CD4-positive, alpha-beta memory T cell (primary cell): ENCODE measurements around the gene ACLY. TPM values are rescaled to one million over a fixed set of nuclear protein-coding genes. Genes with fewer than 3 reads are reported as not detected.

Source experiments
- CTCF ChIA-PET: fragments of 350-600 bp; sonication (Branson Sonifier 250); formaldehyde crosslinking; loops from one replicate; lab custom pipeline; 2021; ENCODE audit warnings: inconsistent platforms; ENCODE audit not compliant: partially characterized antibody; lab: Charles Lee
- POLR2A ChIA-PET: fragments of 350-600 bp; sonication (Branson Sonifier 250); formaldehyde crosslinking; loops from one replicate; lab custom pipeline; 2021; ENCODE audit not compliant: partially characterized antibody; lab: Charles Lee
- DNase-seq, 5 donors: peaks; one replicate each; pipeline versions ENCODE4 v3.0.0 to v3.0.0-alpha.2; 2020 to 2022; ENCODE audit warnings: mixed read lengths in 1 of 5
- H3K27ac ChIP-seq: one replicate; pipeline ENCODE4 v1.7.0; 2013; ENCODE audit warnings: low read depth, low read length
- H3K27me3 ChIP-seq: 2 replicates; pipeline ENCODE4 v1.7.0; 2013; ENCODE audit warnings: mild to moderate bottlenecking, low read length, moderate library complexity; ENCODE audit not compliant: insufficient read depth
- H3K36me3 ChIP-seq: 2 replicates; pipeline ENCODE4 v1.7.0; 2013; ENCODE audit warnings: mild to moderate bottlenecking, low read length, moderate library complexity; ENCODE audit not compliant: insufficient read depth
- H3K4me1 ChIP-seq: 2 replicates; pipeline ENCODE4 v1.7.0; 2013; ENCODE audit warnings: mild to moderate bottlenecking, low read length, moderate library complexity; ENCODE audit not compliant: insufficient read depth
- H3K4me3 ChIP-seq, 2 donors: one replicate each; pipeline ENCODE4 v1.7.0; 2013; ENCODE audit warnings: low read length in 2 of 2, mild to moderate bottlenecking in 1 of 2
- H3K9me3 ChIP-seq, 2 donors: one replicate each; pipeline ENCODE4 v1.7.0; 2013; ENCODE audit warnings: low read length in 2 of 2, control low read depth in 1 of 2; ENCODE audit not compliant: control insufficient read depth in 1 of 2
- H3K27ac Mint-ChIP-seq, 7 donors: one replicate each; pipeline ENCODE4 v1.8.0; 2020 to 2021; ENCODE audit warnings: mixed read lengths in 7 of 7, mild to moderate bottlenecking in 6 of 7, inconsistent platforms in 3 of 7, moderate library complexity in 3 of 7
- H3K27me3 Mint-ChIP-seq, 2 donors: one replicate each; pipeline ENCODE4 v1.8.0; 2020 to 2021; ENCODE audit warnings: mixed read lengths in 2 of 2
- H3K36me3 Mint-ChIP-seq, 2 donors: one replicate each; pipeline ENCODE4 v1.8.0; 2020 to 2021; ENCODE audit warnings: mixed read lengths in 2 of 2, inconsistent platforms in 1 of 2, mild to moderate bottlenecking in 1 of 2
- H3K4me1 Mint-ChIP-seq, 4 donors: one replicate each; pipeline ENCODE4 v1.8.0; 2020 to 2021; ENCODE audit warnings: mixed read lengths in 4 of 4, mild to moderate bottlenecking in 1 of 4
- H3K4me3 Mint-ChIP-seq, 8 donors: one replicate each; pipeline ENCODE4 v1.8.0; 2020 to 2021; ENCODE audit warnings: mixed read lengths in 8 of 8, mild to moderate bottlenecking in 7 of 8, moderate library complexity in 6 of 8, inconsistent platforms in 3 of 8
- H3K9me3 Mint-ChIP-seq, 8 donors: one replicate each; pipeline ENCODE4 v1.8.0; 2020 to 2021; ENCODE audit warnings: mixed read lengths in 8 of 8, mild to moderate bottlenecking in 5 of 8, inconsistent platforms in 3 of 8, moderate library complexity in 1 of 8
- intact Hi-C: fragments of 100-400 bp; cut with micrococcal nuclease; formaldehyde crosslinking; loops from one replicate; pipeline ENCODE4 v1.15.1; 2023
- polyA plus RNA-seq, 2 donors: library from polyadenylated mRNA; unstranded; fragments of 300-500 nt; fragmentation: Illumina TruSeq; gene quantifications; one replicate each; pipeline ENCODE4 v1.2.3, GENCODE V29; 2021
- total RNA-seq, 2 experiments: library from RNA; stranded (reverse); gene quantifications; one replicate each; pipeline ENCODE4 v1.2.3, GENCODE V29; 2021

Gene ACLY
- total and polyA plus RNA-seq, 4 experiments from 2014 or later, result 58.7 to 88.5 (median 78.3) TPM

DNA sequence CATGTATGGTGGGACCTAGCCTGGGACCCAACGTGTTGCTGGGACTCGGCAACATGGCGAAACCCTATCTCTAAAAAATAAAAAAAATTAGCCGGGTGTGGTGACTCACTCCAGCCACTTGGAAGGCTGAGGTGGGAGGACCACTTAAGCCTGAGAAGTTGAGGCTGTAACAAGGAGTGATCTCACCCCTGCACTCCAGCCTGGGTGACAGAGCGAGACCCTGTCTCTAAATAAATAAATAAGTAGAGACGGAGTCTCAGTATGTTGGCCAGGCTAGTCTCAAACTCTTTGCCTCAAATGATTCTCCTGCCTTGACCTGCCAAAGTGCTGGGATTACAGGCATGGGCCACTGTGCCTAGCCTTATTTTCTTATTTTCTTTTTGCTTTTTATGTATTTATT lies 37.8 kb upstream of the ACLY start:
- Mint-ChIP-seq H3K9me3 (no peaks in the 10 kb centered on the region), H3K27ac (no peak overlapping the region), H3K36me3 (no peaks in the 10 kb centered on the region), H3K27me3 (no peaks in the 10 kb centered on the region), H3K4me3 (no peak overlapping the region), H3K4me1 (no peaks in the 10 kb centered on the region)
- no peak for DNase-seq
- intact Hi-C loops, result no loop called here
- CTCF ChIA-PET, result interaction anchor here (1.5 kb wide), 1 partner anchor 110 kb away, joined by 5 read pairs; no protein-coding TSS in a partner anchor
- no peaks in the 10 kb centered on the region for H3K9me3 ChIP-seq
- H3K27ac ChIP-seq, result no peak overlapping the region
- H3K27me3 ChIP-seq, result no peaks in the 10 kb centered on the region
- no peak overlapping the region for H3K4me3 ChIP-seq
- no peaks in the 10 kb centered on the region for H3K36me3 ChIP-seq
- POLR2A ChIA-PET, result no interaction called here
- H3K4me1 ChIP-seq, result no peaks in the 10 kb centered on the region

DNA sequence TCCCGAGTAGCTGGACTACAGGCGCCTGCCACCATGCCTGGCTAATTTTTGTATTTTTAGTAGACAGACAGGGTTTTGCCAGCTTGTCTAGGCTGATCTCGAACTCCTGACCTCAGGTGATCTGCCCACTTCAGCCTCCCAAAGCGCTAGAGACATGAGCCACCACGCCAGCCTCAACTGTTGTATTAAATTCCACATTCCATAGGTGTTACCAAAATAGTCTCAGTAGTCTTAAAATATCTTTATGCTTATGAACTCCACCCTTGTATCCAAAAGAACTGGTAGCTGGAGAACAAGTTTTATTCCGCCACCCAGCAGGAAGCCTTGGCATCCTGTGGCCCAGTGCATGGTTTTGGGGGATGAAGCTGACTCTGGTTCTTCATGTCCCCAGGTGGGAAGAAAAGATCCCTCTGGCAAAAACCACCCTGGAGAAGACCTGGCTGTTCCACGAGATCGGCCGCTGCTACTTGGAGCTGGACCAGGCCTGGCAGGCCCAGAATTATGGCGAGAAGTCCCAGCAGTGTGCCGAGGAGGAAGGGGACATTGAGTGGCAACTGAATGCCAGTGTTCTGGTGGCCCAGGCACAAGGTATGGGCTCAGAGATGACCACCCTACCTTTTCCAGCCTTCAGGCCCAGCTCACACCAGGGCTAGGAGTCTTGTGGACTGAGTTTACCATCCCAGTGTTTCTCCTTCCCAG lies 30.2 kb upstream of the ACLY start:
- no peak overlapping the region for H3K27ac ChIP-seq
- no peaks in the 10 kb centered on the region for H3K36me3 ChIP-seq
- intact Hi-C loops, result no loop called here
- H3K9me3 Mint-ChIP-seq, result no peaks in the 10 kb centered on the region
- H3K9me3 ChIP-seq, result no peaks in the 10 kb centered on the region
- POLR2A ChIA-PET, result no interaction called here
- H3K27me3 Mint-ChIP-seq, result no peaks in the 10 kb centered on the region
- no peaks in the 10 kb centered on the region for H3K36me3 Mint-ChIP-seq
- H3K4me1 ChIP-seq, result no peaks in the 10 kb centered on the region
- H3K27ac Mint-ChIP-seq, result no peak overlapping the region
- H3K27me3 ChIP-seq, result no peaks in the 10 kb centered on the region
- CTCF ChIA-PET, result no interaction called here
- no peaks in the 10 kb centered on the region for H3K4me1 Mint-ChIP-seq
- H3K4me3 ChIP-seq, result no peak overlapping the region
- DNase-seq, result no peak
- no peak overlapping the region for H3K4me3 Mint-ChIP-seq

- CTCF ChIA-PET, result interaction anchor here (0.6 kb wide), 1 partner anchor 16 kb away, joined by 4 read pairs; no protein-coding TSS in a partner anchor
- peak overlapping the region in 1 of 7 donors; percentile 48 for H3K27ac Mint-ChIP-seq
- H3K36me3 Mint-ChIP-seq, result no peaks in the 10 kb centered on the region
- H3K4me3 ChIP-seq, result no peak overlapping the region
- no peaks in the 10 kb centered on the region for H3K9me3 Mint-ChIP-seq
- DNase-seq, result no peak
- H3K27me3 Mint-ChIP-seq, result no peaks in the 10 kb centered on the region
- no peaks in the 10 kb centered on the region for H3K9me3 ChIP-seq
- intact Hi-C loops, result no loop called here
- H3K27me3 ChIP-seq, result no peaks in the 10 kb centered on the region
- no peak overlapping the region for H3K27ac ChIP-seq
- H3K36me3 ChIP-seq, result no peaks in the 10 kb centered on the region
- H3K4me3 Mint-ChIP-seq, result no peak overlapping the region
- H3K4me1 Mint-ChIP-seq, result no peaks in the 10 kb centered on the region
- POLR2A ChIA-PET, result no interaction called here
- H3K4me1 ChIP-seq, result no peaks in the 10 kb centered on the region
Observed at GRCh38 chr17:41944943-41945342, 26.2 kb upstream of the ACLY start.

GRCh38 chr17:41943492-41943891 lies 24.7 kb upstream of the ACLY start:
- intact Hi-C loops, result no loop called here
- H3K4me3 ChIP-seq, result no peak overlapping the region
- CTCF ChIA-PET, result no interaction called here

DNA sequence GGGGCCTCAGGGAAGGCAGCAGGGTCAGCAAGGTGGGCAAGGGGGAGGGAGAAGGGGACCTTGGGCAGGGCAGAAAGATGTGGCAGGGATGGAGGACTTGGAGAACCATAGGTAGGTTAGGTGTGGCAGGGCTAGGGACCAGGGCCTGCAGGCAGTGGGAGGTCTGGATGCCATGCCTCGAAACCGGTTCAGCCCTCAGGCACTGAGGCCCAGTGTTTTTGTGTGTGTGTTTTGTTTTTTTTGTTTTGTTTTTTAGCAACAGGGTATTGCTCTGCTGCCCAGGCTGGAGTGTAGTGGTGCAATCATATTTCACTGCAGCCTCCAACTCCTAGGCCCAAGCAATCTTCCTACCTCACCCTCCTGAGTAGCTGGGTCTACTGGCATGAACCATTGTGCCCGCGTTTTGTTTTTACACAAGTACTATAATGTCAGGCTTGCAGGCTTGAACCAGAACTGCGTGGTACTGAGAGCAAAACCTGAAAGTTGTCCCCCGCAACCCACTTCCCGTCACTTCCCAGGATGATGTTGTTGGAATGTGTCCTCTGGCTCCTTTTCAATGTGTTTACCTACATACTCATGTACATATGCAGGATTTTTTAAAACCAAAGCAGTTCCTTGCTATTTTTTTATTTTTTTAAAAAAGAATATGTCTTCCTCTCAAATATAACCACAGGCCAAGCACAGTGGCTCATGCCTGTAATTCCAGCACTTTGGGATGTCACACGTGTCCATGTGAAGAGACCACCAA lies 24.0 kb upstream of the ACLY start:
- no peaks in the 10 kb centered on the region for H3K27me3 ChIP-seq
- ChIA-PET POLR2A (no interaction called here), CTCF (no interaction called here)
- no peaks in the 10 kb centered on the region for H3K4me1 ChIP-seq
- intact Hi-C loops, result no loop called here
- H3K36me3 ChIP-seq, result no peaks in the 10 kb centered on the region
- Mint-ChIP-seq H3K4me3 (no peak overlapping the region), H3K27me3 (no peaks in the 10 kb centered on the region), H3K4me1 (no peaks in the 10 kb centered on the region), H3K36me3 (no peaks in the 10 kb centered on the region), H3K9me3 (no peaks in the 10 kb centered on the region), H3K27ac (no peak overlapping the region)
- H3K9me3 ChIP-seq, result no peaks in the 10 kb centered on the region
- no peak overlapping the region for H3K4me3 ChIP-seq
- DNase-seq, result no peak
- no peak overlapping the region for H3K27ac ChIP-seq

More at GRCh38 chr17:41943492-41943891, 24.7 kb upstream of the ACLY start:
- Histone ChIP-seq H3K4me1 (no peaks in the 10 kb centered on the region), H3K27ac (no peak overlapping the region), H3K9me3 (no peaks in the 10 kb centered on the region), H3K27me3 (no peaks in the 10 kb centered on the region), H3K36me3 (no peaks in the 10 kb centered on the region)
- no peaks in the 10 kb centered on the region for H3K27me3 Mint-ChIP-seq
- no peak overlapping the region for H3K27ac Mint-ChIP-seq
- no peak overlapping the region for H3K4me3 Mint-ChIP-seq
- no peaks in the 10 kb centered on the region for H3K4me1 Mint-ChIP-seq
- no peak for DNase-seq
- POLR2A ChIA-PET, result no interaction called here
- no peaks in the 10 kb centered on the region for H3K9me3 Mint-ChIP-seq
- H3K36me3 Mint-ChIP-seq, result no peaks in the 10 kb centered on the region

DNA sequence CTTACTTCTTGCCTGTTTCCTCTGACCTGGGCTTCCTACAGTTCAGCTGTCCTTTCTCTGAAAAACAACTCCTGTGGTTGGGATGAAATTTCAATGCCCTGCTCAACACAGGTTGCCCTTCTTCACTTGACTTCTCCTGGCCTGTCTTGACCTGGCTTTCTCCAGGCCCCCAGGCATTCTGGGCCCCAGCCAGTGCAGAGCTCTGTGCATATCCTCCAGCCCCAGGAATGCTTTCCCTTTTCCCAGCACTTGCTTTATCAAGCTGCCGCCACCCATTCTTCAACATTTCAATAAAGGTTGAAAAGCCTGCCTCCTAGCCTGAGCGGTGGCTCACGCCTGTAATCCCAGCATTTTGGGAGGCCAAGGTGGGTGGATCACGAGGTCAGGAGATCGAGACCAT lies 22.4 kb upstream of the ACLY start:
- no peak for DNase-seq
- no peak overlapping the region for H3K4me3 ChIP-seq
- Mint-ChIP-seq H3K27ac (peak overlapping the region in 1 of 7 donors; percentile 52), H3K9me3 (no peaks in the 10 kb centered on the region), H3K27me3 (no peaks in the 10 kb centered on the region), H3K36me3 (no peaks in the 10 kb centered on the region), H3K4me1 (no peaks in the 10 kb centered on the region), H3K4me3 (no peak overlapping the region)
- no peak overlapping the region for H3K27ac ChIP-seq
- no peaks in the 10 kb centered on the region for H3K9me3 ChIP-seq
- no peaks in the 10 kb centered on the region for H3K27me3 ChIP-seq
- no peaks in the 10 kb centered on the region for H3K36me3 ChIP-seq
- ChIA-PET POLR2A (no interaction called here), CTCF (no interaction called here)
- intact Hi-C loops, result no loop called here
- no peaks in the 10 kb centered on the region for H3K4me1 ChIP-seq

- CTCF ChIA-PET, result no interaction called here
- Histone ChIP-seq H3K4me1 (no peaks in the 10 kb centered on the region), H3K36me3 (no peaks in the 10 kb centered on the region), H3K9me3 (no peaks in the 10 kb centered on the region), H3K27me3 (no peaks in the 10 kb centered on the region), H3K4me3 (no peak overlapping the region), H3K27ac (no peak overlapping the region)
- Mint-ChIP-seq H3K9me3 (no peaks in the 10 kb centered on the region), H3K27me3 (no peaks in the 10 kb centered on the region), H3K4me3 (no peak overlapping the region), H3K27ac (no peak overlapping the region), H3K4me1 (no peaks in the 10 kb centered on the region), H3K36me3 (no peaks in the 10 kb centered on the region)
- DNase-seq, result no peak
- POLR2A ChIA-PET, result interaction anchor here (1.3 kb wide), 1 partner anchor 9 kb away, joined by 4 read pairs; the partner anchor contains the start of gene ODAD4
- intact Hi-C loops, result no loop called here
Observed at GRCh38 chr17:41939693-41940090, 20.9 kb upstream of the ACLY start.
